ENCODE measurements around the gene ITGB5. TPM values are rescaled to one million over a fixed set of nuclear protein-coding genes. Genes with fewer than 3 reads are reported as not detected.

Gene ITGB5
- 100 to 1,000 TPM in 3 of 4 donors, 10 to 100 TPM in 1; 98.4 to 106 (median 105) TPM for polyA plus RNA-seq (ENCODE audit: insufficient read length in 4 of 4)

GRCh38 chr3:124887177-124887931, at the start of gene ITGB5:
Gene ITGB5 (minus strand): TSS chr3:124887365. CDS start chr3:124887000, 365 bp downstream.
- DNase-seq (ENCODE audit: low read depth in 4 of 4, low spot score in 3 of 4): peak in 1 of 4 donors; percentile 64

DNA sequence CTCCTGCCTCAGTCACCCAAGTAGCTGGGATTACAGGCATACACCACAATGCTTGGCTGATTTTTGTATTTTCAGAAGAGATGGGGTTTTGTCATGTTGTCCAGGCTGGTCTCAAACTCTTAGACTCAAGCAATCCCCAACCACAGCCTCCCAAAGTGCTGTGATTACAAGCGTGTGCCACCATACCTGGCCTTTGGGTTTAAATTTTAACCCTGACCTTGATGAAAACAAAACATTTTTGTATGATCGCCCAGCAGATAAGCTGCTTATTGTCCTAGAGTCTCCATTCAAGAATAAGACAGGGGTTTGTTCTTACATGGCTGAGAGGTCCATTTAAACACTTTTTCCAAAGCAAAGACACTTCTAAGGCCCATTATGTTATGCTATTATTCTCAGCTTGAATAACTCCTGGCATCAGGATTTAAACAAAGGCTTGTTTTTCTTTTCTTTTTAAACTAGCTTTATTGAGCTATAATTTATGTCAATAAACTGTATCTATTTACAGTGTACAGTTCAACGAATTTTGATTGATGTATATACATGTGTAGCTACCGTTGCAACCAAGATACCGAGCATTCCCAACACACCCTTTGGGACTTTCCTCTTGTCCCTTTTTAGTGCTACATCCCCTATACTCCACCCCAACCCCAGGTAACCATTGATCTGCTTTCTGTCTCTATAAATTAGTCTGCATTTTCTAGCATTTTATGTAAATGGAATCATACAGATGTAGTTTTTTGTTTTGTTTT, 48.8 kb upstream of the ITGB5 start:
- no peak for DNase-seq (ENCODE audit: low read depth in 4 of 4, low spot score in 3 of 4)

- no peak for DNase-seq (ENCODE audit: low read depth in 4 of 4, low spot score in 3 of 4)
These were observed 48.1 kb upstream of the ITGB5 start for GRCh38 chr3:124935264-124935663.

DNA sequence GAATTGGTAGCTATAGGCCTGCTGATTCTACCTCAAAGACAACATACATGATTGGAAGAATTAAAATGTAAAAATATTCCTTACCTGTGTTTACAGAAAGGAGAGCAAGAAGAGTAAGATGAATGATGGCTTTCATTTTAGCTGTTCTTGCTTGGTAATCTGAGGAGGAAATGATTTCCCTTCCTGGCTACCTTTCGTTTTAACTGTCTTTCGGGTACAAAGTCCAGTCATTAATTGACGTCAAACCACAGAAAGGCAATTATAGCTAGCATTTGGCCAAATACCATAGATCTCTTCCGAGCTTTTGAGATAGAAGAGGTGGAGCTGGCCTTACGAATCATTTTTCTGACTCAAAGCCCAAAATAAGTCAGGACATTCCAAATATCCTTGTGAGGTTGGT, 47.4 kb upstream of the ITGB5 start, which contains the start of gene MUC13:
MUC13 (minus strand) TSS at position 175 of the 400 bp plus-strand sequence; CDS start at position 136, 39 bp downstream.
- DNase-seq (ENCODE audit: low read depth in 4 of 4, low spot score in 3 of 4): no peak

DNA sequence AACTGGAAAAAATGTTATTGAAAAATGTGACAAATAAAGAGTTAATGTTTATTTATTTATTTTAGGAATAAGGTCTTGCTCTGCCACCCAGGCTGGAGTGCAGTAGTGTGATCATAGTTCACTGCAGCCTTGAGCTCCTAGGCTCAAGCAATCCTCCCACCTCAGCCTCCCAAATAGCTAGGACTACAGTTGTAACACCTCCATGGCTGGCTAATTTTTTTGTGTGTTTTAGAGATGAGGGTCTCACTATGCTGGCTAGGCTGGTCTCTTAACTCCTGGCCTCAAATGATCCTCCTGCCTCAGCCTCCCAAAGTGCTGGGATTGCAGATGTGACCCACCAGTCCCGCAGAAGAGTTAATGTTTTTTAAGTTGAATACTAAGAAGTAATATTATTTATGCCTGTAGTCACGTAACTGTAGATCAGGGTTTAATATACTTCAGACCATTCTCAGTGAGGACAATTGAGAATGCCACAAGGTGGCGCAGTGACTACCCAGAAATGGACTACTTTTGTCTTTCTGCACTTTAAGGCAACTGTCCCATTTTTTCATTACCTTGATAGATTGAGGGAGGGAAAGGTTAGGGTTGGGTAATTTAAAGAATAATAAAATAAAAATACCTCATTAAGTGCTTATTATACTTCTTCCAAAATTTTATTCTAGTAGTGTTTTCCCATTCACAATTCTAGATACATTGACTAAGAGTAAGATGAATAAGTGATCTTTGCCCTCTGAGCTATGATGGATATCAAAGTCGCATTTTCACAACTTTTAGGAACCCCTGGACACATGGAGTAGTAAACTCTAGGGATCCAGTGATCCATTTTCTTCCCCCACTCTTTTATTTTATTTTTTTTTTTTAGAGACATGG, 41.4 kb upstream of the ITGB5 start:
- peak; percentile 31 to 48 (median 40) for DNase-seq (ENCODE audit: low read depth in 4 of 4, low spot score in 3 of 4)

DNA sequence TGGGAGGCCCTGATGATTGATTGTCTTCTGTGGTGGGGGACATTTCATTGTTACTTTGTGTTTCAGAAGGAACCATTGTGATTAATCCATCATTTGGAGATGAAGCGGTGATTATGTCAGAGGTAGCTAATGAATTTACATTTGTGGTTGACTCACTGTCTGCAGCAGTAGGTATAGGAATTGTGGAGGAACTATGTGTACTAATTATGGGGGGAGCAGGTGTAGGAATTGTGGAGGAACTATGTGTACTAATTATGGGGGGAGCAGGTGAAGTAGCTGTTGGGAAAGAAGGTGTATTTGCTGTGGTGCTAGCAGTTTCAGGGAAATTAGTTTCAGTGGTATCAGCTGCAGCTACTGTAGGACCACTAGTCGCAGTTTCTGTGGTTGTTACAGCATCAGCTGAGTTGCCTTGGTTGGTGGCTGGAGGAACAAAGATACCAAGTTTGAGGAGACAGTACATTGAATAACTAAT, 40.4 kb upstream of the ITGB5 start:
- DNase-seq (ENCODE audit: low read depth in 4 of 4, low spot score in 3 of 4): no peak

- no peak for DNase-seq (ENCODE audit: low read depth in 4 of 4, low spot score in 3 of 4)
These were observed 39.4 kb upstream of the ITGB5 start for GRCh38 chr3:124926426-124927101.

- no peak for DNase-seq (ENCODE audit: low read depth in 4 of 4, low spot score in 3 of 4)
These were observed 37.6 kb upstream of the ITGB5 start for GRCh38 chr3:124924741-124925140.

- no peak for DNase-seq (ENCODE audit: low read depth in 4 of 4, low spot score in 3 of 4)
These were observed 36.7 kb upstream of the ITGB5 start for GRCh38 chr3:124923833-124924232.

DNA sequence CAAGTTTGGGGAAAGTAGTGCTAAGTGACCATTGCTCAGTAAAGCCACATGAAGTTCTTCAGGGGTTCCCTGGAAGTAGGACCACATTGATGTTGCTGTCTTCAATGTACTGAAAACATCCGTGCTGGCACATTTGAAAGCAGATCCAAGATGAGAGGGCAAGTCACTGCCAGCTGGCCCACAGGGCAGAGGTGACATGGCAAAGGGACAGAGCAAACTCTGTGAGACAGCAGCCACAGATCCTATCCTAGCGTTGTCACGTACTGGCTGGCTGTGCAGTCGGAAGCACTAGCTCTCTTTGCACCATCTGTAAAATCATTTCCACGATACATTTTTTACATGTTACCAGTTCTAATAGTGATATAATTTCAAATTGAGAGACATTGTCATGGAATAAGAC, 33.6 kb upstream of the ITGB5 start:
- no peak for DNase-seq (ENCODE audit: low read depth in 4 of 4, low spot score in 3 of 4)

- DNase-seq (ENCODE audit: low read depth in 4 of 4, low spot score in 3 of 4): no peak
These were observed 32.6 kb upstream of the ITGB5 start for GRCh38 chr3:124919756-124920155.

DNA sequence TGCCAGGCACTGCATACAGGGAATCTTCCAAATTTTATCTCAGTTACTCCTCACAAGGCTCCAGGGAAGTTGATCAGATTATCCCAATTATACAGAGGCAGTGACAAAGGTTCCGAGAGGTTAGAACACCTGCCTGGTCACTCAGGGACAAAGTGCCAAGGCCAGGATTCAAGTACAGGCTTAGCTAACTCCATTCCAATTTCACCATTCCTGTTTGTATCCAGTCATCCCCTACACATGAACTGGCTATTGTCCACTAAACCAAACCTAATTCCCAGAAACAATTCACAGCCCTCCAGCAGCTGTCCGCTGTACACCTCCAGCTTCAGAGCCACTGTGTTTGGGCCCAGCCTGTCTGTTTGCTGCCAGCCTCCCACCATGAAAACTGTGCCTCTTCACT, 31.4 kb upstream of the ITGB5 start:
- DNase-seq (ENCODE audit: low read depth in 4 of 4, low spot score in 3 of 4): no peak

- peak in 1 of 4 donors; percentile 10 for DNase-seq (ENCODE audit: low read depth in 4 of 4, low spot score in 3 of 4)
These were observed 29.8 kb upstream of the ITGB5 start for GRCh38 chr3:124916837-124917409.

DNA sequence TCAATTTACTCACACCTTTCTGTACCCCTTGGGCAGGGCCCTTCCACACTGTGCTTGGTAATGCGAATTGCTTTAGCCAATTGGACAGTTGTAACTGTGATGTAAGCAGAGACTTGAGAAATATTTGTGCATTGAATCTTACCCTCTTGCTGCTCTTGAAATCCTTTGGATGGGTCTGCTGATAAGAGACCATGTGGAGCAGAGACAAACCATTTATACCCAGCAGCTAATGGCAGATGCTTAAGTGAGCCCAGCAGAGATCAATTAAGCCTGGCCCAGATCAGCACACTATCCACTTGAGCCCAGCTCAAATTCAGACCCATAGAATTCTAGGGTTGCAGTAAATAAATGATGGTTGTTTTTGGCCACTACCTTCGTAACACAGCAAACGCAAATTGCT, 28.1 kb upstream of the ITGB5 start:
- no peak for DNase-seq (ENCODE audit: low read depth in 4 of 4, low spot score in 3 of 4)

- DNase-seq (ENCODE audit: low read depth in 4 of 4, low spot score in 3 of 4): no peak
These were observed 20.8 kb upstream of the ITGB5 start for GRCh38 chr3:124907957-124908356.

- no peak for DNase-seq (ENCODE audit: low read depth in 4 of 4, low spot score in 3 of 4)
These were observed 17.8 kb upstream of the ITGB5 start for GRCh38 chr3:124904835-124905492.

GRCh38 chr3:124903896-124904834, 17.0 kb upstream of the ITGB5 start:
- no peak for DNase-seq (ENCODE audit: low read depth in 4 of 4, low spot score in 3 of 4)
